HG02642 (cell line): Measurements from ENCODE around the gene APOBEC4.
A peak's percentile ranks its signal among the peaks of the same experiment; 100 is the strongest.
"Not testable (repeated sequence)": the region's sequence is repeated elsewhere in the genome, so short reads cannot be mapped to it uniquely, and the experiment has no call there.

Source experiments
- ATAC-seq: cut with Tn5 transposase; IDR thresholded peaks from one replicate; pipeline ENCODE4 v1.9.1; 2021; ENCODE audit warnings: mild to moderate bottlenecking; ENCODE audit not compliant: unreplicated experiment, poor library complexity

APOBEC4 gene

GRCh38 chr1:183635606-183636333 is 17.3 kb downstream of the APOBEC4 start, which contains the start of gene ARPC5:
ARPC5 (minus strand) TSS chr1:183635783; CDS start chr1:183635659, 124 bp downstream.
- peak; percentile 88 for ATAC-seq

- ATAC-seq = peak; percentile 12
These were observed 18.0 kb downstream of the APOBEC4 start for GRCh38 chr1:183635099-183635605.

GRCh38 chr1:183634429-183635065 is 18.6 kb downstream of the APOBEC4 start:
- ATAC-seq = no peak

DNA sequence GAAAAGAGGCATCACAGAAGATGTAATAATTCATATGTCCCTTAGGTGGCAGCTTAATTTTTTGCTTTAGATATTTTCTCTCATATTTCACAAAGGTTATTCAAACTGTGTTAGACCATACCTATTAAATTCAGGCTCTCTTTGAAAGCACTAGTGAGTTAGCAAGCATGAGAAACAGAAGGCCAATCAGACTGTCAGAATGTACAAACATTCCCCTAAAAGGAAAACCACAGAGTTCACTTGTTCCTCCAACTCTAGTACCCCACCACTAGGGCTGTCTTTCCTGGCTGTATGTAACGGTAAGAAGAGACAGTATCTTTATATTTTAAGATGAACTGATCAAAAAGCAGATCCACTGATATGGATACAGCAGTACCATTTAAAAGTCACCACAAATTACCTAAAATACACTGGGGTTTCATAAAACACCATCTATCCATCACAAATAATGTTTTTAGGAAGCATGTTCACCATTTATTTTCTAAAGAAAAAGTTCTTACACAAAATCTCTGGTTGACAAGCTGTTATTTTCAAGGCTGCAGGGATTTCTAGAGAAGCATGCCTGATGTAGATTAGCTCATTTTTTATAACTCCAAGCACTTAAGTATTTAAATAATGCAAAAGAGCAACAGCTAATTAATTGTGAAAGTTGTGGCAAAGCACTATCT is 19.3 kb downstream of the APOBEC4 start:
- peak; percentile 35 for ATAC-seq

DNA sequence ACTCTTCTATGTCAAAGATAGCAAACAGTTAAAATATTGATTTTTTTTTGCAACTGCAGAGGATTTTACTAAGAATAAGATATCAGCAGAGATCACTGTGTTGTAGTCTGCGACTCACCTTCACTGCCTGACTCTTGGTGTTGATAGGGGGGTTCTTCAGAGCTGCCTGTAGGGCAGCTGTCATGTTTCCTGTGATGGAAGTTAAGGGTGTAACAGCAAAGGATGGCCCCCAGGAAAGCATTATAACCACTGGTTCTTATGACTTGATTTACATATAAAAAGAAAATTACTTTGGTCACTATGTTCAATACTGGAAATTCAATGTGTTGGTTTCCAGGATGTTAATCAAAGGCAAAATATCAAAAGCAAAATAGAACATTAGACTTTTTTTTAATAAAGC is 20.2 kb downstream of the APOBEC4 start:
- no peak for ATAC-seq

DNA sequence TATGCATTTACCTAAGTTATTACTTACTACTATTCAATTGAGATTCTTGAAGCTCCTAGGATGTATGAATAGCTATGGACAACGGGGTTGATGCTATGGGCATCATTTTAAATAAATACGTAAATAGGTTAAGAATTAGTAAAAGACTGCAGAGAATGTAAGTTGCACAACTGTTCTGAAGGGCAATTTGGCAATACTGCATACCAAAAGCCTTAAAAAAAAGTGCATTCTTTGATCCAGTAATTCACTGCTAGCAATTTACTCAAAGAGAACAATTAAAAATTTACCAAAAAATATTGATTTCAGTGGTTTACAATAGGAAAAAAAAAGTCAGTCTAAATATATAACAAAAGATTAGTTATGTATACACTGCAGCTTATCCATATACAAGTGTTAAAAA is 21.0 kb downstream of the APOBEC4 start:
- ATAC-seq = no peak

DNA sequence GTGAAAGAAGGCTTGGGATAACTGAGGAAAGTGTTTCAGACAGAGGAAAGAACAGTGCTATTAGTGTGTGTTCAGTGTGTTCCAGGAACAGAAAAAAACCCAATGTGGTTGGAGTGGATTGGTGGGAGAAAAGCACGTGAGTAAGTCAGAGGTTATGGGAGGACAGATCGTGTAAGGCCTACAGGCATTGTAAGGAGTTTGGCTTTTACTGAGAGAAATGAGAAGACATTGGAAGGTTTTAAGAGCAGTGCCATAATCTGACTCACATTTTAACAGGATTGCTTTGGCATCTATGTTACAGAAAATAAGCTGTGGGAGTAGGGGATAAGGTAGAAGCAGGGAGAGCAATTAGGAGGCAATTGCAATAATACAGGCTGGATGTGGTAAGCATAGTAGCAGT is 22.4 kb downstream of the APOBEC4 start:
- ATAC-seq = no peak

- no peak for ATAC-seq
These were observed 24.6 kb downstream of the APOBEC4 start for GRCh38 chr1:183628537-183628936.

DNA sequence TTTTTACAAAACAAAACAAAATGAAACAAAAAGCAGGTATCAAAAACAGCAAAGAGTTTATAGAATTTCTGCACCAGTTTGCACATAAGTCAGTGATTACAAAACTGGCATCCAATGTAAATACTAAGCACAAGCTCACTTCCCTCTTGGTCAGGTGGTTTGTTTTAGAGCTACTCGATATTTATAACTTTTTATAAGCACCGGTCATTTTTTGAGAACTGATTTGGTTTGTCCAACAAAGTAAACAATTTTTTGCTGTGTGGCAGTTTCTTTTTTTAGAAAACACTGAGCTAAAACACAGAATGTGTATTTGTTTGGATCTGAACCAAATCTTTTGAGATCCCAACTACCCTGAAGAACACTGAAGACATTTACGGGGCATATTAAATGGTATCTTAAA is 26.9 kb downstream of the APOBEC4 start:
- ATAC-seq = not testable (repeated sequence)

DNA sequence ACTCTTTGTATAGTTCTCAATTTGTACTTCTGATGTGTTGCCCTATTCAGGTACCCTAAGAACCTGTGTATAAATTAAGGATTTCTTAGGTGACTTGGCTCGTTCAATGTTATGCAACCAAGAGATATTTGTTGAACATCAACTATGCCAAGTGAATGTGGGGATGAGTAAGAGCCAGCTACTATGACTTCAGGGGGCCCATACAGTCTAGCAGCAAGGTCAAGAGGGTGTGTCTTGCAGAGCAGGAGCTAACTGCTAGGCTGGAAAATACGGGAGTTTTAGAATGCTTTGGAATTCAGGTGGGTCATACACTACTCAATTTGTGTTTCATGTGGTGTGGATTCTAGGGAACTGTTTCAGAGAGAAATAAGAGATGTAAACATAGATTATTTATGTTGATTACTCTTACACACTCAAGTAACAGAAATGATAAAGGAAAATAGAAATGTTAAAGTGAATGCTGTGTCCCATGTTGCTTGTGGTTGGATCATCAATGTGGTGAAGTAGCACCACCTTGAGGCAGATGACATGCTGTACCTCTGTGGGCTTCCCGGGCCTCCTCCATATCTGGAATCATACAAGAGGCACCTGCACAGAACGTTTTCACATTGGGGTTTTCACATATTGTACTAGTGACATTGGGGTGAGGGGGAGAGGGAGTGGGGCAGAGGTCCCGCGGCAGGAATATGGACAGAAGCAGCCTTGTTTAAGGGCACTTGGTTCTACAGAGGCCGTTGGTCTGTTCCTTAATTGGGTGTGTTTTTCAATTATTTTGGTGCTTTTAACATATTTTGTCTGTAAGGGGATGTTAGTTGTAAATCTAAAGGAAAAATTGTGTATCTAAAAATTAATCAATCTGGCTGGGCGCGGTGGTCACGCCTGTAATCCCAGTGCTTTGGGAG is 30.0 kb downstream of the APOBEC4 start:
- ATAC-seq = peak; percentile 78

DNA sequence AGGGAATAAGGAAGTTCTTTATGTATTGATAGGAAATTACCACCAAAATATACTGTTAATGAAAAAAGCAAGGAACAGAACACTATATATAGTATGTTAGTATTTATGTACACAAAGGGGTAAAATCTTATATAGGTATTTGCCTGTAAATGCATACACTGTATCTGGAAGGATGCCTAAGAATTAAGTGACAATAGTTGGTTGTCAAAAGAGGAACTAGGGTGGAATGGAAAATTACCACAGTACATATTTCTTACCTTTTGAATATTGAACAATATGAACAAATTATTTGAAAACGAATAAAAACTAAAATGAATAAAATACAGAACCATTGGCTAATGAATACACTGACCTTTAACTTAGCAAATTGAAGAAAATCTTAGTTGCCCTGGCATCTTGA is 31.1 kb downstream of the APOBEC4 start:
- no peak for ATAC-seq

DNA sequence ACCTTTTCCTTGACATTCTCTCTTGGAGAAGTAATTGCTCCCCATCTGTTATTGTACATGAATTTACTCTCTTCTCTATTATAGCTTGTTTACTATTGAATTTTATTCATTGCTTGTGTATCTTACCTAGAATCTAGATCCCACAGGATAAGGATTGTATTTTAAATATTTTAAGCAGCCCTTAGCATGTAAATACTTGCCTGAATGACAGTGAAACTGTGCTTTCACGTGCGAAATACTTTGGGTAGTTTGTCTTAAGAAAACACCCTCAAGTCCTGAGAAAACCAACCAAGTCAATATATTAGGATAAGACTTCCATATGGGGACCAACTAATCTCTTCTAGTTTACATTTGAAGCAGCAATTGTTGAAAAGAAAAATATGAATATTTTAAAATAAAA is 32.8 kb downstream of the APOBEC4 start:
- no peak for ATAC-seq

- no peak for ATAC-seq
These were observed 33.3 kb downstream of the APOBEC4 start for GRCh38 chr1:183619781-183620180.

GRCh38 chr1:183618202-183618601 is 34.9 kb downstream of the APOBEC4 start:
- ATAC-seq = not testable (repeated sequence)

GRCh38 chr1:183612975-183613374 is 40.1 kb downstream of the APOBEC4 start:
- ATAC-seq = not testable (repeated sequence)

- no peak for ATAC-seq
These were observed 40.7 kb downstream of the APOBEC4 start for GRCh38 chr1:183612407-183612806.

GRCh38 chr1:183611021-183611420 is 42.1 kb downstream of the APOBEC4 start:
- no peak for ATAC-seq

DNA sequence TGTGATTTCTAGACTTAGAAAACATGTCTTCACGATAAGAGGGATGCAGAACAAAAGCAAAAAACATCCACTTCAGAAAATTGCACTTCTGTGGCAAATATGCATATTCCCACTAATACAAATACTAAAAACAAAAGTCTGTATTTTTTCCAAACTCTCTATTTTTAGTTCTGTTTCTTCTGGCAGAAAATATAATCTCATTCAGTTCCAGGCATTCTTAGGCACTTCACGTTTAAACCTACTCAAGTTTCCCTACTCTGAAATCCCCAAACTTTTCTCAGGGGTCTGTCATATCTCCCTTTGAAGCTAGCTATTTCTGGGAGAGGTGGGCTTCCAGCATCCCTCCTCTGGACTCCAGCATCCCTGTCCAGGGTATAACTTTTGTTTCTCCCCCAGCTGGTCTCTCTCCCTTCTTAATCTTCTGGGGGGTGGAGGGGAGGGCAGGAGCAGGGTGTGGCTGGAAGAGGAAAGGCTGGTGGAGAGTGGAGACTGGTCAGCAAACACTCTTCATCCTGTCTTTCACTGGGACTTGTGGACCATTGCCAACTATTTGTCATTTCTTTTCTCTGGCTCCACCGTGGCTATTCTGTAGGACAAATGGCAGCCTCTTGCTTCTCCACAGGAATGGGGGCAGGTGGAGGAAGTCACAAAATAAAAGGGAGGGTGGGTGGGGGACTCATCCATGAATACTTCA is 43.2 kb downstream of the APOBEC4 start:
- no peak for ATAC-seq

DNA sequence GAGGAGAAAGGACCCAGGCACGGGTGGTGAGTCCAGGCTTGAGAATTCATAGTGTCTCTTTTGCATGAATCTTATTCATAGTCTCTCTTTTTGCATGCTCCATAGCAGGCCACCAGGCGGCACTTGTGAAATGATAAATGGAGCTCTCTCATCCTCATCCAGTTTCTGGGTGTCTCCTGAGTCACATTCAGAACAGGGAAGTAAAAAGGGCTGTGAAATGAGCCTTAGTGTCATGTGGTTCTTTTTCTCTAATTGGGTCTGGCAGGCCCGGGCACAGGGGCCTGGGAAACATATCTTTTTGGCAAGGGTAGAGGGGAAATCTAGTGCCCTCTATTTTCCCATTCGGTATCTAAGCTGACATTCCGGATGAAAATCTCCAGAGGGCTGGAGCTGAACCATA is 43.8 kb downstream of the APOBEC4 start:
- ATAC-seq = peak; percentile 62
